ENCODE measurements around the gene PSMD14.

Gene PSMD14

DNA sequence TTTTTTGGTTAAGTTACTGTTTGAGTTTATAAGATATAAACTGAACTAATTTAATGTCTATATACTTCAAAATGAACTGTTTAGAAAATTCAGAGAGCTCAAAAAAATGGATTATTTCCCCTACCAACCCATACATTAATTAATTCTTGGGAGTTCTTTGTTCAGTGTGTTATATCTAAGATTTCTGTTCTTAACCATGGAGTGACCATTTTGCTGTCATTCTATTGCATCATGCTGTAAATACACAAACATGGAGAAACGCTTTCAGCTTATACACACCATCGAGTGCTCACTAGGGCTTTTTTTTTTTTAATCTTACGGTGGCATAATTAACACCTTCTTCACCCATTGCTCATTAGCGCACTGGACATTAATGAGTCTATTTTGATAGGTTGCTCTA, 74.5 kb downstream of the PSMD14 start:
- DNase-seq (ENCODE audit: low read depth in 3 of 3) = no peak

DNA sequence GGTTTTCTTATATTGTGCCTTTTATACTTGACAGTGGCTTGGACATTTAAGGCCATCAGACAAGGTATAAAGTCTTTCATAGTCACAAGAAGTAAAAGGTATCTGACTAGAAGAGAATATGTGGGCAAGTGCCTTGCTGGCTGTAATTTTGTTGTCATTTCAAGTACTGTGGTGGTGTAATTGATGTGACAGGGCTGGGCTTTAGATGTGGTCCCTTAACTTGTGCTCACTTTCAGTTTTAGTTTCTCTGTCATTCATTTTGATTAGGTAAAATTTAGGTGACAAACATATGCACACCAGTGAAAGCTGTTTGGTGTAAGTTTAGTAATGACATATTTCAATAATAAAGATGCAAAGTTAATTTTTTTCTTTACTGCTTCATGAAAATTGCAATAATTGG, 76.6 kb downstream of the PSMD14 start:
- DNase-seq (ENCODE audit: low read depth in 3 of 3) = no peak

DNA sequence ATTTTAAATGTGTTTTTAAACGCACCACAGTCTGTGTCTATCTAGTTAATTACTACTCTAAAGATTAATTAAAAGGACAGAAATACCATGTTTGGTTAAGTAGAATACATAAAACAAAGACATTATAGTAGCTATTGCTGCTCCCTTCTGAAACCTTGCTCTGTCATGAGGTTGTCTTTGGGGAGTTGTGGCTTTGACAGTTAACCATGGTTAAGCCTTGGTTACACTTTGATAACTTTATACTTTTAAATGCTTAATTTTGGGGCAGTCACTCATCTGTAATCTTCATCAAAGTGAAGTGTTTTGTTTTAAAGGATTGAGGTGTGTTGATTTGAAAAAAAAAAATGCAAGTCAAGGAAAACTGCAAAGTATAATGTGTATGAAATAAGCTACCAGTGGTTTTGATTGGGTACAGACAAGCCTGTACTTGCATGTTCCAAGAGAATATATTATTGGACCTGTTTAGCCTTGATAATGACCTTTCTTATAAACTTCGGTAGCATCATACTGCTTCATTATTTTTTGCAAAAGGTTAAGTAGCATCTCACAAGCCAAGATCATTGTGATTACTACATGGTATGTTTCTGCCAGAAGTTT, 78.1 kb downstream of the PSMD14 start:
- no peak for DNase-seq (ENCODE audit: low read depth in 3 of 3)

DNA sequence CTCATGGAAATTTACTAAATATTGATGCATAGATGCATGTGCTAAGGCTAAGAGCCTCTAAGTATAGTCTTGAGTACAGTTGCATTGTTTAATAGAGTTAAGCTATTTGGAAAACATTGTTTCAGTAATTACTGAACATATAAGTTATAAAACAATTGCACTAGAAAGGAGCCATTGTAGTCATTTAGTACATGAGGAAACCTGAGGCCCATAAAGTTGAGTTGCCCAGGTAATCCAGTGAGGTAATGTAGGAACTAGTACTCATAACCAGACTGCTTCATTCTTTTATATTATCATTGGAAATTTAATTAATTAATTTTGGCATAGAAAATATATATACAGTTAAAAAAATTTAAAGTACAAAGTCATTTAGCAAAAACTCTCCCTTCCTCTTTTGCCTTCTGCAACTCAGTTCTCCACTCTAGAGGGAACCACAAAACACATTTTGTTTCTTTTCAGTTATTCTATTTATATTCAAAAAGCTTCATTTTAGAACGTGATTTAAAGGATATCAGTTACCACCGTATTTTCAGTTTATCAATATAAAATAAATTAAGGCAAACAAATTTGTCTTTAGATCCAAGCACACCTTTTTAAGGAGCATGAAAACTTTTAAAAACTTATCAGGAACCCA, 80.0 kb downstream of the PSMD14 start:
- DNase-seq (ENCODE audit: low read depth in 3 of 3) = no peak

DNA sequence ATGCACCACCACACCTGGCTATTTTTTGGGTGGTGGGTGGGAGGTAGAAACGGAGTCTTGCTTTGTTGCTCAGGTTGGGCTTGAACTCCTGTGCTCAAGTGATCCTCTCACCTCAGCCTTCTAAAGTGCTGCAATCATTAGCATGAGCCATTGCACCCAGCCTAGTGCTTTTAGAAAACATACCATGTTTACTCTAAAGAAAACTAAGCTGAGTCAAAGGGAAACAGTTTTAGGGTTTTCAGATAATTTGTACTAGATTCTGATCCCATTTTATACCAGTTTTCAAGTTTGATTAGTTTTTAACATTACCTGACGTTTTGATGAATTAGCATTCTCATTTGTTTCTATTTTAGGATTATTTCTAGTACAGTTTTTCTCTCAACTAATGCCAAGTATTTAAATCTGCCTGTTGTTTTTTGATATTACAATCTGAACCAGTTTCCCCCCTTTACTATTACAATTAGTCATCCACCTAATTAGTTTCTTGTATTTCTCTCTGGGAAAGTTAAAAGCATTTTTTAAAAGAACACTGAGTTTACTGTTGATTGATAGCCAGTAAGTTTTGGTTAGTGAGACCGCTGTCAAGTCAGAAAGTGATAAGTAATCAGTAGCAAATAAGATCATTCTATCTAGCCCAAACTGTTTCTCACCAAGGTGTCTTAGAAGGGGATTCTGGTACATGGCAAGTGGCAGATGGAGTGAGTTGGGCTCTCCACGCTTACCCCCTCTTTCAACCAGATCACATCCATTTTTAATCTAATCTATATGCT, 83.7 kb downstream of the PSMD14 start:
- DNase-seq (ENCODE audit: low read depth in 3 of 3) = no peak

DNA sequence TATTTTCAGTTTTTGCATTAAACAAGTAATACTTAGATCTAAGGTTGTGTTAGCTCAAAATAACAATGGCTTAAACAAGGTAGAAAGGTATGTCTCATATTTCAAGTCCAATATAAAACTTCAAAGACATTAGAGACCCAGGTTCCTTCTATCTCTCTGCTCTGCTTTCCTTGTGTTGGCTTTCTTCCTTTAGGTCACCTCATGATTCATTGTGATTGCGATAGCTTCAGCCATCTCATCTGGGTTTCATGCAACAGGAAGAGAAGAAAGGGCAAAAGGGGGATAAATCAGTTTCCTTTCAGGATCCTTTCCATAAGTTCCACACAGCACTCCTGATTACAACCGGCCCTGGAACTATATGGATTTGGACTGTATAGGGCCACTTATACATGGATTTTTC, 91.9 kb downstream of the PSMD14 start:
- DNase-seq (ENCODE audit: low read depth in 3 of 3) = no peak

DNA sequence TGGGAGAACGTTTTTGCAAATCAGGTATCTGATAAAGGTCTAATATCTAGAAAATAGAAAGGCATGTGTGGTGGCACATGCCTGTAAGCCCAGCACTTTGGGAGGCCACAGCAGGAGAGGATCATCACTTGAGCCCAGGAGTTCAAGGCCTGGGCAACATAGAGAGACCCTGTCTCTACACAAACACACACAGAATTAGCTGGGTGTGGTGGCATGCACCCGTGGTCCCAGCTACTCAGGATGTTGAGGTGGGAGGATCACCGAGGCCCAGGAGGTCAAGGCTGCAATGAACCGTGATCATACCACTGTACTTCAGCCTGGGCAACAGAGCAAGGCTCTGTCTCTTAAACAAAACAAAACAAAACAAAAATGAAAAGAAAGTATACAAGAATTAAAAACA, 94.1 kb downstream of the PSMD14 start:
- DNase-seq (ENCODE audit: low read depth in 3 of 3) = no peak

DNA sequence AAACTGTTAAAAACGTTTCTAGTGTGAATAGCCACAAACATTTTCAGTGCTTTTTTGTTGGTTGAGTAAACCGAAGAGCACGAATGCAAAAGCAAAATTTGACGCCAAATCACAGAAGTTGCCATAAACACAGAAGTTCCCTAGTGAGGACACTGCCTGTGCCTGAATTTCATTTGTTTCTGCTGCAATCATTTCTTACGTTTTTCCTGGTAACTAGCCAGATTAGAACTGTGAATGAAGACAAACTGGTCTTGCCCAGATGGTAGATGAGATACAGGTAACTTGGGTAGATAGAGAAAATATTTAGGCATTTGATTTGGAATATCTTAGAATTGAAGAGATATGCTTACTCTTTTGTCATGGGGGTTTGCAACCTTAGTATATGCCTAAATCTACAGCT, 98.1 kb downstream of the PSMD14 start:
- no peak for DNase-seq (ENCODE audit: low read depth in 3 of 3)

DNA sequence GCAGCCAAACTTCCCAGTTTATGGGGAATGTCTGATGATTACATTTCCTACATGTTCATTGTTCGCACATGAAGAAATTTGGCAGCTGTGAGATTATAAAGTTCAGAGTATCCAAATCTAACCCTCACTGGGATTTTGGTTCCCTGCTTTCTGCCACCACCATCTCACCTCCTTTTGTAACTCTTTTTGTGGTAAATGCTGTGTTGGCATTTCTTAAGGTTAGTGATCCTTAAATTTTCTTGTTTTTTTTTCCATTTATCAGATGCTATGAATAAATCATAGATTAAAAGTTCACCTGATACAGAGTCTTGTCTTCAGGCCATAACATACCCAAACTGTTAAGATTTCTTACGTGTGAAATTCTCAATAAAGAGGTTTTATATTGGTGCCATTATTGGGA, 99.4 kb downstream of the PSMD14 start:
- no peak for DNase-seq (ENCODE audit: low read depth in 3 of 3)

DNA sequence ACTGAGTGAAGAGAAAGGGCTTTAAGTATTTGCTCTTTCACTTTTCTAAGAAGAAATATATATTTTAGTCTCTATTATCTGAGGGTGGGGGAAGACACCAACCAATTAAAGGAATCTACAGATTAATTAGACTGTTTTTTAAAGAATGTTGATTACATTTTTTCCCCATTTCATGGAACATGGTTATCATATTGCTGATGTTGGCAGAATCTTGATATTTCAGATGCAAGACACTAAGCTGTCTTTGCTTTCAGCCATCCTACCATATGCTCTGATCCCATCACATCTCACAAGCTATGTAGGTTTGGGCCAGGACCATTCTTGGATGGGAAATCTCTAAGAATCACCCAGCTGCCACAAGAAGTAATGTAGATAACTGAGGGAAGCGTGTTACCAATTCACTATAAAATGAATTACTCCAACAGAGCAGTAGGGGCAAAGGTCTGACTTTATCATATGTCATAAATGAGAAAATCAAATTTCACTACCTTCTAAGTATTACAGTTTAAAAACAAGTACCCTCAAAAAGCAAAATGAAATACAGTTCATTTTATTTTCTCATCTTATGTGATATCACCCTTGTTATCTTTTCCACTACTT, 101.2 kb downstream of the PSMD14 start:
- no peak for DNase-seq (ENCODE audit: low read depth in 3 of 3)

DNA sequence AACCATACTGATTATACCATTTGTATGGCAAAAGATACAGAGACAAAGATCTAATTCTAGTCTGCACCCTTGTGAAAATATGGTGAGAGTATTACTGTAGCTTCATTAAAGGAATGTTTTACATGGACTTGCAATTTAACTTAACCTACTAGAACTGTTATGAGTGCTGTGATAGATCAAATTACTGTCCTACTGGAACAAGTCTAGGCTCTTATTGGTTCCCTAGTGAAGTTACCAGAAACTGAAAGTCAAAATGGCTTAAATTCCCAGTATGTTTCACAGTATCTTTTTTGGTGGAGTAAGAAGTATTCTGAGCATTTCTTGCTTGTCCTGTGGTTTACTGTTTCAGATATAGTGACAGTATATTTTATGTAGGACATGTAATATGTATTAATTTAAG, 104.1 kb downstream of the PSMD14 start:
- no peak for DNase-seq (ENCODE audit: low read depth in 3 of 3)

DNA sequence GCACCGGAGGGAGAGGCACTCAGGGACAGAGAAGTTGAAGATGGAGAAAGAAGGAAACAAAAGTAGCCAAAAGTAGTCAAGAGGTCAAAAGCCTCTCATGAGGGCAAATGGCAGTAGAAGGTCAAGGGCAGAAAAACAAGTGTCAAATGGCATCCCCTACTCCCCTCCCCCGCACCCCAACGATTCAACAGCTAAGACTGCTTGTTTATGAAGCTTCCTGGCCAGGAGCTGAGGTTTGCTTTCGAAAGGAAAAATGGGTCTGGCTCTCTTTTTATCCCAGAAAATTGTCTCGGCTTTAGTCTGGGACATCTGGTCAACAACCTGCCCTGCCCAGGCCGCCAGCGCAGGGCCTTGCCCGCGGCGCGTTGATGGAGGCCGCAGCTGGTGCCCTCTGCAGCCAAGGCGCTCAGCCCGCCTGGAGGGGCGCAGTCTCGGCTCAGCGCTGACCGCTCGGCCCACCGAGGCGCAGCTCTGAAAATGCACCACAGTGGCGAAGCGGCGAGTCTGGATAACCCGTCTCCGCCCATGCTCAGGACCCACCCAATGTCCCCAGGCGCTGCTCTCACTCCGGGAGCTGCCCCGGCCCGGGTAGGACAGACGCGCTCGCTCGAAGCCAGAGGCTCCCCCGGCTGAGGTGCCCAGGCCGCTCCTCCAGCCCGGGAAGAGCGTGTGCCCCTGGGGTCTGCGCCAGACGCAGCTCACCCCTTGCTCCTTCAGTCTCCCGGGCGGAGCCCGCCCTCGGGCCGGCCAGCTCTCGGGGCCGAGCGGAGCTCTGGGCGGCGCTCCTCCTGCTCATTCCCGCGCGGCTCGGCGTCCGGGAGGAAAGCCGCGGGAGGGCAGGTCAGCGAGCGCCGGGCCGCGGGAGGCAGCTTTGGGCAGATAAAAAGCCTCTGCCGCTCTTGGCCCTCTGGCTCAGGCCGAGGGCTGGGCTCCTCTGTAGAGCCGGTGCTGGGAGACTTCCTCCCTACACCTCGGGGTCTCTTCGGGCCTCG, 106.1 kb downstream of the PSMD14 start:
- DNase-seq (ENCODE audit: low read depth in 3 of 3) = no peak

DNA sequence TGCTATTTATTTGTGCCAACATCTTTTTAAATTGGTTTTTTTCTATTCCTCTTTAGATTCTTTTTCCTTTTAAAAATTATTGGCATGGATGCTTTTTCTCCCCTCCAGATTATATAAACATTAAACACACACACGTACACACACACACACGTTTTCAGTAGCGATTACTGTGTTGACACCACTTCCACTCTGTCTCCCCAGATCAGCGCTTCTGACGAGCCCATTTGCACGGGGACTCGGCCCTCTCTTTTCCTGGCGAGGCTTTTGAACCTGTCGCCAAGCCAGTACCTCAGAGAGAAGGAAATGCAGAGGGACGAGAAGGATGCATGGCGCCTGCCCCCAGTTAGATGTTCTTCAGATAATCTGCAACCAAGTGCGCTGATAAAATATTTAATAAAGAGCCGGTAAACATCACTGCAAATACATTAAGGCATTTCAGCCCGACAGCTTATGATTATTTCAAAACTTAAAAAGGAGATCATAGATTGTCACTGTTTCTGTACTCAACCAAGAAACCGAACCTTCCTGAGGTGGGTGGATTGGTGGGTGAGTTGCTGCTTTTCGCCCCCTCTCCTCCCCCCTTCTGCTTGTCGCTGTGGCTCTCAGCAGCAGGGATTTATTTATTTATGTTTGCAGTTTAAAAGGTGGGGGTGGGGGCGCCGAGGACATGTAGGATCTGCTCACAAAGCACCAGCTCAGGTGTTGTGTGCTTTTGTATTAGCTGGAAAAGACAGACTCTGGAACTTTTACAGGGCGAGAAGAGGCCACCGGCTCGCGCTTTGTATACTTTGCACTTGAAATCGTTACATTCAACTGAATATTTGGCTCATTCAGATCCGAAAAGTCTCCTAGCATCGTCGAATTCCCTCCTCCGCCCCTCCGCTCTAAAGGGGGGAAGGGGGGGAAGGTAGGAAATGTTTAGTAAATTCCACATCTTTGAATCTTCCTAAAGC, 107.1 kb downstream of the PSMD14 start:
- no peak for DNase-seq (ENCODE audit: low read depth in 3 of 3)

DNA sequence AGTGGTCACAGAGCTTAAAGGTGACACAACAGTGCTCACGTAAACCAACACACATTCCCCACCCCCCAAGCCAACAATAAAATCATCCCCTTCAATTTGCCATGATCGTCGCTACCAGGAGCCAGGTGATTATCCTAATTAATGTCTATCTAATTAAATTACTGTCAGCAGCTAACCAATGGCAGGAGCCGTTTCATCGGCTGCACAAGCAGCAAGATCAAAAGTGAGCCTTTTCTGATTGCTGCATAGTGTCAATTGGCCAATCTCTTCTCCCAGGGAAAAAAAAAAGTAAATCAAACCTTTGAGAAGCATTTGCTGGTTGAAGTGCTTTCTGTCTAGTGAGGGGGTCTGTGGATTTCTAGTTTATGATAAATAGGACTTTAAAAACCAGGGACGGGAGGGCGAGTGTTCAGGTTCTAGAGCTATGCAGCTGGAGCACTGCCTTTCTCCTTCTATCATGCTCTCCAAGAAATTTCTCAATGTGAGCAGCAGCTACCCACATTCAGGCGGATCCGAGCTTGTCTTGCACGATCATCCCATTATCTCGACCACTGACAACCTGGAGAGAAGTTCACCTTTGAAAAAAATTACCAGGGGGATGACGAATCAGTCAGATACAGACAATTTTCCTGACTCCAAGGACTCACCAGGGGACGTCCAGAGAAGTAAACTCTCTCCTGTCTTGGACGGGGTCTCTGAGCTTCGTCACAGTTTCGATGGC, 107.9 kb downstream of the PSMD14 start, which contains the start of gene TBR1:
TBR1 (plus strand) TSS at position 311 of the 721 bp plus-strand sequence; CDS start at position 425, 114 bp downstream.
- DNase-seq (ENCODE audit: low read depth in 3 of 3) = no peak

DNA sequence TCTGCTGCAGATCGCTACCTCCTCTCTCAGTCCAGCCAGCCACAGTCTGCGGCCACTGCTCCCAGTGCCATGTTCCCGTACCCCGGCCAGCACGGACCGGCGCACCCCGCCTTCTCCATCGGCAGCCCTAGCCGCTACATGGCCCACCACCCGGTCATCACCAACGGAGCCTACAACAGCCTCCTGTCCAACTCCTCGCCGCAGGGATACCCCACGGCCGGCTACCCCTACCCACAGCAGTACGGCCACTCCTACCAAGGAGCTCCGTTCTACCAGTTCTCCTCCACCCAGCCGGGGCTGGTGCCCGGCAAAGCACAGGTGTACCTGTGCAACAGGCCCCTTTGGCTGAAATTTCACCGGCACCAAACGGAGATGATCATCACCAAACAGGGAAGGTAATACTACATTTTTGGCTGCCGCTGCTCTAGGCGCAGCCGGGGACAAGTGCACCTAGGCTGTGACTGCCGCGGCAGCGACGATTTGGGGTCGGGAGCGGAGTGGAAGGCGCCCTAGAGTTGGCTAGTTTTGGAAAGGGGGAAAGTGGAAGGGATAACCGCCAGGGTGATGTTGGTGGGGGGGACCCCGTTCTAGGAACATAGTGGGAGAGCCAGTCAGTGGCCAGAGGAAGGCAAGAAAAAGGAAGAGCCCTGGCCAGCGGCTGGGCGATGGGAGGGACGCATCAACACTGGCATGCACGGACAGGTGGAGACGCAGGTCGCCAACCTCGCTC, 108.6 kb downstream of the PSMD14 start:
- DNase-seq (ENCODE audit: low read depth in 3 of 3) = no peak

DNA sequence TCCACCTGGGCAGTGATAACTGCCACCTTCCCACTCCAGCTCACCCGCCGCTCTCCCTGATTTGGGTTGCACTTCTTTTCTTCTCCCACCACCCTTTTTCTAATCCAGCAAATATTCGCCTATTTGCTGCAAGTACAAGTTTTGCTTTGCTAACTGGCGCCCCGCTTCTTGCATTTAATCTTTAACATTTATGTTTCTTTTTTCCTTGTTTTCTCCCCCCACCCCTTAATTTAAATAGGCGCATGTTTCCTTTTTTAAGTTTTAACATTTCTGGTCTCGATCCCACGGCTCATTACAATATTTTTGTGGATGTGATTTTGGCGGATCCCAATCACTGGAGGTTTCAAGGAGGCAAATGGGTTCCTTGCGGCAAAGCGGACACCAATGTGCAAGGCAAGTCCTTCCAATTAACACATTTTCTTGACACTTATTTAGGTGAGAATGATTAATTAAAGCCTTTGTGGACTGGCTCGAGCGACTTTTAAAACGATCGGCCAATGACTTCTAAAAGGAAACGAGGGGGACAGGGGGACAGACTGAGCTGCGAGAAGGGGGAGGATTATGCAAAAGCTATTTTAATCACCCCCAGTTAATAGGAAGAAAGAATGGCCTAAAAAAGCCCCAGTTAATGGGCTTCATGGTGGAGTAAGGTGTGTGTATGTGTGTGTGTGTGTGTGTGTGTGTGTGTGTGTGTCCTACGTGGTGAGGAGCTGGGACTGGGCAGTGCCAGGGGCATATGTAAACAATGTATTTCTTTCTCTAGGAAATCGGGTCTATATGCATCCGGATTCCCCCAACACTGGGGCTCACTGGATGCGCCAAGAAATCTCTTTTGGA, 109.4 kb downstream of the PSMD14 start:
- no peak for DNase-seq (ENCODE audit: low read depth in 3 of 3)

DNA sequence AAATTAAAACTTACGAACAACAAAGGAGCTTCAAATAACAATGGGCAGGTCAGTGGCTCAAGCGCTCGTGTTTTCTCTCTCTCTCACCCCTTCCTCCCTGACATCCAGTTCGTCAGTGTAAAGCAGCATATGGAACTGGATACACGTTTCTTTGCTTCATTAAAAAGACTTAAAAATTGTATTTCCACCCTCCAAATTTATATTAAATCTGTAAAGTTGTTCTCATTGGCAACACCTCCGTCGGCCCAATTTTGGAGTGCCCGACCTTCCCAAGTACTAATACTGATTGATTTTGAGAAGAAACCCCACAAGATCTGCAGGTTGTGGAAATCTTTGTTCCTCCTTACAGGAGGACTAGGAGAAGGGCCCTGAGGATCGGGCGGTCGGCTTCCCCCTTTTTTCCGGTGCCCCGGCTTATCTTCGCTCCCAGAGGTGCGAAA, 110.1 kb downstream of the PSMD14 start:
- DNase-seq (ENCODE audit: low read depth in 3 of 3) = no peak
